ENCODE results near the gene IRAK2. TPM values are rescaled to one million over a fixed set of nuclear protein-coding genes. Genes with fewer than 3 reads are reported as not detected.

Gene IRAK2
- total RNA-seq, 1 experiment from 2014 or later: 0.61 TPM

GRCh38 chr3:10262027-10262426 is 97.3 kb downstream of the IRAK2 start:
- Histone ChIP-seq H3K23me2 (ENCODE audit: insufficient read length, low read depth, low read length, poor library complexity, severe bottlenecking) (no peaks in the 10 kb centered on the region), H3K4me2 (ENCODE audit: insufficient read depth, insufficient read length, low read length) (no peak overlapping the region), H2BK12ac (ENCODE audit: insufficient read length, low read depth, low read length) (no peak overlapping the region), H3K23ac (ENCODE audit: insufficient read length, low read depth, low read length) (no peak overlapping the region), H3K9me3 (ENCODE audit: control insufficient read depth, low read depth, low read length) (no peaks in the 10 kb centered on the region), H3K27ac (ENCODE audit: insufficient read length, low read depth, low read length) (no peak overlapping the region), H3K4me1 (ENCODE audit: insufficient read depth, low read length) (no peaks in the 10 kb centered on the region), H3K56ac (ENCODE audit: insufficient read length, low read depth, low read length) (no peak overlapping the region), H3K79me1 (ENCODE audit: insufficient read depth, low read depth, low read length, poor library complexity, severe bottlenecking) (peaks cover 4% of the 10 kb centered on the region), H2AK5ac (ENCODE audit: insufficient read length, low read length) (no peak overlapping the region), H3K4ac (ENCODE audit: low read depth, low read length) (no peak overlapping the region), H3K79me2 (ENCODE audit: insufficient read depth, low read length) (no peaks in the 10 kb centered on the region; the same call in 1 of the 2 replicates), H3K14ac (ENCODE audit: insufficient read depth, low read length) (no peak overlapping the region), H4K8ac (replicated peaks; ENCODE audit: insufficient read length, low read depth, low read length) (no peak overlapping the region), H3K27me3 (ENCODE audit: insufficient read depth, low read length) (no peaks in the 10 kb centered on the region), H2BK5ac (ENCODE audit: insufficient read length, low read length) (no peak overlapping the region), H2BK120ac (ENCODE audit: low read depth, low read length, poor library complexity, severe bottlenecking) (no peak overlapping the region), H2BK15ac (ENCODE audit: low read depth, low read length) (no peak overlapping the region), H2BK20ac (ENCODE audit: low read depth, low read length, poor library complexity, severe bottlenecking) (no peak overlapping the region), H3K18ac (ENCODE audit: insufficient read length, low read depth, low read length) (no peak overlapping the region), H3T11ph (ENCODE audit: low read length) (no peak overlapping the region), H4K20me1 (ENCODE audit: control insufficient read depth, insufficient read depth, insufficient read length) (peaks cover 4% of the 10 kb centered on the region), H4K91ac (ENCODE audit: insufficient read length, low read depth, low read length) (no peak overlapping the region), H3K9ac (ENCODE audit: extremely low read depth, insufficient read length, low read length) (no peak overlapping the region), H4K5ac (ENCODE audit: insufficient read length, low read depth, low read length) (no peak overlapping the region), H2AFZ (ENCODE audit: low read length) (no peak overlapping the region)
- no peaks in the 10 kb centered on the region for H3K27me3 Mint-ChIP-seq (ENCODE audit: low read depth)
- TF ChIP-seq CTCF (conservative IDR thresholded peaks at IDR 0.05): no peak
- H3K36me3 Mint-ChIP-seq (ENCODE audit: insufficient read depth in 1 of 3, low read depth in 3 of 3): peaks cover 24 to 69% (median 56%) of the 10 kb centered on the region in 3 experiments
- peak overlapping the region in 1 of 3 experiments; percentile 53; a peak in 1 of 7 replicates for H3K27ac Mint-ChIP-seq
- DNase-seq: no peak
- H3K4me1 Mint-ChIP-seq: peaks cover 12% of the 10 kb centered on the region in 2 experiments
- WGBS (ENCODE audit: extremely low coverage, insufficient read length, low lambda C conversion rate): no CpG with 5 or more reads among the region's 4 CpGs
- no peak overlapping the region for H3K4me3 Mint-ChIP-seq
- H3K9me3 Mint-ChIP-seq: no peaks in the 10 kb centered on the region

Measured in H9 (cell line).